Measurements from ENCODE around the gene LMO7. TPM values are rescaled to one million over a fixed set of nuclear protein-coding genes. Genes with fewer than 3 reads are reported as not detected.

Gene LMO7
- total RNA-seq, 1 donor from 2014 or later, result 446 TPM

DNA sequence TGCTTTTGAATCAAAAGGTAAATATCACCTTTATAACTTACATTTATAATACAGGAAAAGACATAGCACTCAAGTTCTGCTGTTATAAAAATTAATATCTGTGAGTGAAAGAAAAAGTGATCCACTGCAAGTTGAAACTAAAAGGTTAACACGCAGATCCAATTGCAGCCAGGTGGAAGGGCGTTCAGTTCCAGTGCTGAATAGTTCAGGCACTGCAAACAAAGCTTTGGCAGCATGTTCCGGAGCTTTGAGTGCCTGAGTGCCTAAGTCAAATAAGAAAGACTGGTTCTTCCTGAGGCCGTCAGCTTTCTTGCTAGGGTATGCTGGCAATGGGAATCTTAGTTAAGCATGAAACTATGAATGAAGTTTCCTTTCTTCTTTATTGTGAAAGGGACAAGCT is 200.3 kb downstream of the LMO7 start:
- H3K27ac ChIP-seq (replicated peaks), result no peak overlapping the region
- no peaks in the 10 kb centered on the region for H3K27me3 ChIP-seq (ENCODE audit: low read depth)
- H3K4me1 ChIP-seq, result peaks cover 14% of the 10 kb centered on the region
- H3K36me3 ChIP-seq, result peaks cover 43% of the 10 kb centered on the region
- peaks cover 2% of the 10 kb centered on the region for H3K9me3 ChIP-seq (replicated peaks)
- DNase-seq, result no peak
- TF ChIP-seq, protein P1, sequence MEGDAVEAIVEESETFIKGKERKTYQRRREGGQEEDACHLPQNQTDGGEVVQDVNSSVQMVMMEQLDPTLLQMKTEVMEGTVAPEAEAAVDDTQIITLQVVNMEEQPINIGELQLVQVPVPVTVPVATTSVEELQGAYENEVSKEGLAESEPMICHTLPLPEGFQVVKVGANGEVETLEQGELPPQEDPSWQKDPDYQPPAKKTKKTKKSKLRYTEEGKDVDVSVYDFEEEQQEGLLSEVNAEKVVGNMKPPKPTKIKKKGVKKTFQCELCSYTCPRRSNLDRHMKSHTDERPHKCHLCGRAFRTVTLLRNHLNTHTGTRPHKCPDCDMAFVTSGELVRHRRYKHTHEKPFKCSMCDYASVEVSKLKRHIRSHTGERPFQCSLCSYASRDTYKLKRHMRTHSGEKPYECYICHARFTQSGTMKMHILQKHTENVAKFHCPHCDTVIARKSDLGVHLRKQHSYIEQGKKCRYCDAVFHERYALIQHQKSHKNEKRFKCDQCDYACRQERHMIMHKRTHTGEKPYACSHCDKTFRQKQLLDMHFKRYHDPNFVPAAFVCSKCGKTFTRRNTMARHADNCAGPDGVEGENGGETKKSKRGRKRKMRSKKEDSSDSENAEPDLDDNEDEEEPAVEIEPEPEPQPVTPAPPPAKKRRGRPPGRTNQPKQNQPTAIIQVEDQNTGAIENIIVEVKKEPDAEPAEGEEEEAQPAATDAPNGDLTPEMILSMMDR (IDR thresholded peaks at IDR 0.05; ENCODE audit: borderline replicate concordance), result no peak
- H3K4me3 ChIP-seq, result no peak overlapping the region
- intact Hi-C loops (cut with micrococcal nuclease), result no loop called here

DNA sequence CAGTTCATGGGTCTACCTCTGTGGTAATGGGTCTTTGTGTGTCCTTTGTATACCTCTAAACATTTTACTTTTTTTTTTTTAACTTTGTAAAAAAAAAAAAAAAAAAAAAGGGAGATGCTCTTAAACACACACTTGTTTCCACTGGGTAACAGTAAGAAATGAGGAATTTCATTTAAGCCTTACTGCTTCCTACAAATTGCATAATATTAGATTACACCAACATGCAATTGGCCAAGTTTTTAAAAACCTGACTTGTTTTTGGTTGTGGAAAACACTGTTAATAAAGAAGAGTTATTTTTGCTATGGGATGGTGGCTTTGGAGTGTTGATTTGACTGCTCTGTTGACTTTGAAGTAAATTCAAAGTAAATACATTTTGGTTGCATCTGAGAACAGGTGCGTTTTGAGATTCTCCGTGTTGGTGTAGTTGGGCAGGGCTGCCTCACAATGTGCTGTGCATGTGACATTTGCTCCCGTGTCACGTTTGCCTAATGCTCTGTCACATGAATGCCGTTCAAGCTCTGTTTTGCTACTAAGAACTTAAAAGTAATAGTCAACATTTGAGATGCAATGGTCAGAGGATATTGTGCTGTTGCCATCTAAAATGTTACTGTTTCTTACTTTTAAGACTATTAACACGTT is 202.4 kb downstream of the LMO7 start:
- intact Hi-C loops (cut with micrococcal nuclease), result no loop called here
- TF ChIP-seq, protein P1 (IDR thresholded peaks at IDR 0.05; ENCODE audit: borderline replicate concordance), result no peak

DNA sequence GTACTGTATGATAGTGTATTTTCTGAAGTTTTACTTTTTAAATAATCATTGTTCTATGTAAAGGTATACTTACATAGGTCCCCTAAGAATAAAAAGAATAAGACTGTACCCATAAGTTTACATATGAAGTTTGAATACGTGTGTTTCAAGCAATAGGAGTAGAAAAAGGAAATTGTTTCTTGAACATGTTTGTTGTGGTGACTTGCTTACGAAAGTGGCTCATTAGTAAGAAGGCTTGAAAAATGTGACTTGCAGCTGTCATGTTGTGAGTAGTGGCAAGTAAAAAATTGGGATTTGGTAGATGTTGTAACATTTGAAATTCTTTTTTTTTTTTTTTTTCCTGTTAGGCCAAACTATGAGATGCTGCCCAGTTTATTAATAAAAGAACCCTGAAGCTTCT is 203.3 kb downstream of the LMO7 start:
- H3K27me3 ChIP-seq (ENCODE audit: low read depth), result no peaks in the 10 kb centered on the region
- intact Hi-C loops (cut with micrococcal nuclease), result no loop called here
- H3K9me3 ChIP-seq (replicated peaks), result peaks cover 7% of the 10 kb centered on the region
- DNase-seq, result no peak
- no peak overlapping the region for H3K4me3 ChIP-seq
- TF ChIP-seq, protein P1 (IDR thresholded peaks at IDR 0.05; ENCODE audit: borderline replicate concordance), result no peak
- peaks cover 18% of the 10 kb centered on the region for H3K4me1 ChIP-seq
- no peak overlapping the region for H3K27ac ChIP-seq (replicated peaks)
- peaks cover 66% of the 10 kb centered on the region for H3K36me3 ChIP-seq

More for the DNA sequence above, 202.4 kb downstream of the LMO7 start:
- Histone ChIP-seq H3K4me1 (peaks cover 18% of the 10 kb centered on the region), H3K9me3 (replicated peaks) (peaks cover 7% of the 10 kb centered on the region), H3K27me3 (ENCODE audit: low read depth) (no peaks in the 10 kb centered on the region), H3K4me3 (no peak overlapping the region), H3K27ac (replicated peaks) (no peak overlapping the region), H3K36me3 (peaks cover 60% of the 10 kb centered on the region)
- DNase-seq, result no peak

DNA sequence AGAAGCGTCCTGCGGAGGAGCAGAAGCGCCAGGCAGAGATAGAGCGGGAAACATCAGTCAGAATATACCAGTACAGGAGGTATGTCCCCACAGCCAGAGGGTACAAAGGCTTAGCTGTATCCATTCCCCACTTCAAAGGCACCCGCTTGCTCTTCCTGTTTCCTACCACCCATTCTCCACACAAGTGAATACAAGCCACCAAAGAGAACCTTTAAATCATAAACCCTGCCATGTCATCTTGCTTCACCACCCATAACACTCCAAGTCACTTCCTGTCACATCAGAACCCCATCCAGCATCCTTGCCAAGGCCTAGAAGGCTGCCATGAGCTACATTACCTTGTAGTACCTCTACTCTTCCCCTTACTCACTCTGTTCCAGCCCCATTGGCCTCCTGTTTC is 205.8 kb downstream of the LMO7 start:
- Histone ChIP-seq H3K27ac (replicated peaks) (no peak overlapping the region), H3K9me3 (replicated peaks) (peaks cover 7% of the 10 kb centered on the region), H3K36me3 (peaks cover 74% of the 10 kb centered on the region), H3K27me3 (ENCODE audit: low read depth) (no peaks in the 10 kb centered on the region), H3K4me1 (peaks cover 32% of the 10 kb centered on the region), H3K4me3 (no peak overlapping the region)
- TF ChIP-seq, protein P1 (IDR thresholded peaks at IDR 0.05; ENCODE audit: borderline replicate concordance), result no peak
- DNase-seq, result no peak
- intact Hi-C loops (cut with micrococcal nuclease), result no loop called here

DNA sequence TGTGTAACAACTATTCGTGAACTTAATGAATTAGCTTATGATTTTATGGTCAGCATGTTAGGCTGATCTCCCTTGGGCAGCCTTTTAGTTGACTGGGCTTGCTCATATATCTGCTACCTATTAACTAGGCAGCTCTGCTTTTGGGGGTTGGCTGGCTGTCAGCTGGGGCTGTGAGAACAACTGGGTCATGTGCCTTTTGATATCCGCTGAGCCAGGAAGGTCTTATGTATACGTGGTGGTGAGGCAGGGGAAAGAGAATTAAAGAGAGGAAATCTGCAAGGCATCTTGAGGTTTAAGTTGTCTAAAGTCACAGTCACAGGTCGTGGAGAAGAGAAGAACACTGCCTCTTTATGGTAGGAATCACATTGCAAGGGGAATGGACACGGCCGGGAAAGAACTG is 206.9 kb downstream of the LMO7 start:
- H3K36me3 ChIP-seq, result peaks cover 68% of the 10 kb centered on the region
- no peaks in the 10 kb centered on the region for H3K27me3 ChIP-seq (ENCODE audit: low read depth)
- intact Hi-C loops (cut with micrococcal nuclease), result no loop called here

More for the DNA sequence above, 206.9 kb downstream of the LMO7 start:
- Histone ChIP-seq H3K27ac (replicated peaks) (no peak overlapping the region), H3K4me3 (no peak overlapping the region), H3K4me1 (peaks cover 37% of the 10 kb centered on the region), H3K9me3 (replicated peaks) (peaks cover 7% of the 10 kb centered on the region)
- TF ChIP-seq, protein P1 (IDR thresholded peaks at IDR 0.05; ENCODE audit: borderline replicate concordance), result no peak
- peak; percentile 22 for DNase-seq

All from left ventricle myocardium inferior (tissue), 1 donor.